ENCODE measurements around the gene GCSAM.

The GCSAM gene

GRCh38 chr3:112136046-112136445 is 3.0 kb upstream of the GCSAM start:
- TF ChIP-seq REST (IDR thresholded peaks at IDR 0.05; ENCODE audit: insufficient replicate concordance, low read depth) = no peak
- TF ChIP-seq SPI1 (IDR thresholded peaks at IDR 0.05; ENCODE audit: borderline replicate concordance, low read depth) = no peak
- TF ChIP-seq POLR2AphosphoS5 (IDR thresholded peaks at IDR 0.05; ENCODE audit: low read depth) = no peak
- no peak for TF ChIP-seq GABPA (IDR thresholded peaks at IDR 0.05; ENCODE audit: low read depth)
- H3K27ac ChIP-seq (replicated peaks) = no peak overlapping the region
- H3K27me3 ChIP-seq (ENCODE audit: insufficient read depth, poor library complexity, severe bottlenecking) = no peaks in the 10 kb centered on the region
- DNase-seq (ENCODE audit: low read depth in 1 of 2, low spot score in 1 of 2) = no peak
- no peak overlapping the region for H3K4me3 ChIP-seq (replicated peaks; ENCODE audit: insufficient read depth, low read length)

- H3K4me3 ChIP-seq (replicated peaks; ENCODE audit: insufficient read depth, low read length) = no peak overlapping the region
- H3K27me3 ChIP-seq (ENCODE audit: insufficient read depth, poor library complexity, severe bottlenecking) = no peaks in the 10 kb centered on the region
- no peak overlapping the region for H3K27ac ChIP-seq (replicated peaks)
- TF ChIP-seq REST (IDR thresholded peaks at IDR 0.05; ENCODE audit: insufficient replicate concordance, low read depth) = no peak
- TF ChIP-seq POLR2AphosphoS5 (IDR thresholded peaks at IDR 0.05; ENCODE audit: low read depth) = no peak
- TF ChIP-seq GABPA (IDR thresholded peaks at IDR 0.05; ENCODE audit: low read depth) = no peak
- no peak for TF ChIP-seq SPI1 (IDR thresholded peaks at IDR 0.05; ENCODE audit: borderline replicate concordance, low read depth)
- no peak for TF ChIP-seq CTCF (IDR thresholded peaks at IDR 0.05; ENCODE audit: insufficient read depth, low read length)
- DNase-seq (ENCODE audit: low read depth in 1 of 2, low spot score in 1 of 2) = no peak
Measured at GRCh38 chr3:112134335-112135124, 1.5 kb upstream of the GCSAM start.

GRCh38 chr3:112133626-112134334 is 732 bp upstream of the GCSAM start:
- Histone ChIP-seq H3K27me3 (ENCODE audit: insufficient read depth, poor library complexity, severe bottlenecking) (no peaks in the 10 kb centered on the region), H3K27ac (replicated peaks) (no peak overlapping the region; the same call in 1 of the 2 replicates)

More at GRCh38 chr3:112133626-112134334, 732 bp upstream of the GCSAM start:
- DNase-seq (ENCODE audit: low read depth in 1 of 2, low spot score in 1 of 2) = no peak
- no peak overlapping the region for H3K4me3 ChIP-seq (replicated peaks; ENCODE audit: insufficient read depth, low read length)
- TF ChIP-seq REST (IDR thresholded peaks at IDR 0.05; ENCODE audit: insufficient replicate concordance, low read depth) (no peak), CTCF (IDR thresholded peaks at IDR 0.05; ENCODE audit: insufficient read depth, low read length) (no peak), GABPA (IDR thresholded peaks at IDR 0.05; ENCODE audit: low read depth) (no peak), SPI1 (IDR thresholded peaks at IDR 0.05; ENCODE audit: borderline replicate concordance, low read depth) (no peak), POLR2AphosphoS5 (IDR thresholded peaks at IDR 0.05; ENCODE audit: low read depth) (no peak)

All from HL-60 (cell line).